Effector CD8-positive, alpha-beta T cell (primary cell): ENCODE data around the gene PEX6.

ENCODE experiments used
- DNase-seq: peaks from one replicate; lab custom pipeline; 2025; lab: John Stamatoyannopoulos, UW

PEX6 gene

DNA sequence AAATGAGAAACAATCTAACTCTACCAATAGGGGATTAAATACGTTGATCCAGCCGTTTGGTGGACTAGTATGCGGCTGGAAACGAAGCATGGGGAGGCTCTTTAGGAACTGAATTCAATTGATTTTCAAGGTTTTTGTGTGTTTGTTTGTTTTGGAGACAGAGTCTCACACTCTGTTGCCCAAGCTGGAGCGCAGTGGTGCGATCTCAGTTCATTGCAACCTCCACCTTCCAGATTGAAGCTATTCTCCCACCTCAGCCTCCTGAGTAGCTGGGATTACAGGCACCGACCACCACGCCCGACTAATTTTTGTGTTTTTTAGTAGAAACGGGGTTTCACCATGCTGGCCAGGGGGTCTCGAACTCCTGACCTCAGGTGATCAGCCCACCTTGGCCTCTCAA lies 42.6 kb downstream of the PEX6 start:
- DNase-seq = no peak

DNA sequence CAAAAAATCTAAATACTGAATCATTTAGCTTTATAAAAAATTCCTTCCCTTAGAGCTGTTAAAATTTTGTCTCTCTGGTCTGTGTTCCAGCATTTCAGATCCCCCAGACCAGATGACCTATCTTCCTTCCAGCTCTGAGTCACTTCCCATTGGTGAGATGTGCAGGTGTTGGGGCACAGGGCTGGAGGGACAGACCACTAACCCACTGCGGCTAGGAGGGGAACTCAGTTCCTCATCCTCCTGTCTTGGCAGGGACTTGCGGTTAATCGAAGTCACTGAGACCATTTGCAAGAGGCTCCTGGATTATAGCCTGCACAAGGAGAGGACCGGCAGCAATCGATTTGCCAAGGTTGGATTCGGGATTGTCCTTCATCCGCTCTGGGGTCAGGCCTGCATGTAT lies 43.7 kb downstream of the PEX6 start:
- no peak for DNase-seq

DNA sequence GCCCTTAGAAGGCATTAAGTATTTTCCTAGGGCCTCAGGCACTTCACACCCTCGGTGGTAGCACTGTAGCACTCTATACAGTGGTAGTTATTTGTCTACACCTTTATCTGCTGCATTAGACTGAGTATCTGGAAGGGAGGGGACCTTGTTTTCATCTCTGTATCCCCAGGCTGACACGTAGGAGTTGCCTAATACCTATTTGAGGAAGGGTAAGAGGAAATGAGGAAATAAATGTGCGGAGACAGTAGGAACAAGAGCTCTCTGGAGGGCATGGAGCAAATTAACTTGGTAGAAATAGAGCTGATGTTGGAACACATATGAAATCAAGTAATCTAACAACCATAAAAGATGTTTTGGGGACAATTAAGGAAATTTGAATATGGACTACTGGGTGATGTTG lies 45.8 kb downstream of the PEX6 start:
- DNase-seq = no peak

DNA sequence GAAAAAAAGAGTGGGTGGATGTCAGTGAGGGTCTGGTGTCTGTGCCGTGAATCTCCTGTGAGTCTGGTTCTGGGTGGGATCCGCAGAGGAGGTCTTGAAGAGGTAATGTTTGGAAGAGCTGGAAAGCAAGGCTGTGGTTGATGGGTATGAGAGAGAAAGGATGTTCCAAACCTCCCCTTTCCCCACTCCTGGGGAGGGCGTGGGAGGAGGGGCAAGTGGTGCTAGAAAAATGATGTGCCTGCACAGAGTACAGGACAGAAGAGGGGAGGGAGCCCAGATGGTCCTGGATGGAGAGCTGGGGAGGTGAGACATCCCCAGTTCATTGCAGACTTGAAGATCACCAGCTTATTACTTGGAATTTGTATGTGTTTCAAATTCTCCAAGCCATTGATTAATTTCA lies 46.6 kb downstream of the PEX6 start:
- DNase-seq = no peak

DNA sequence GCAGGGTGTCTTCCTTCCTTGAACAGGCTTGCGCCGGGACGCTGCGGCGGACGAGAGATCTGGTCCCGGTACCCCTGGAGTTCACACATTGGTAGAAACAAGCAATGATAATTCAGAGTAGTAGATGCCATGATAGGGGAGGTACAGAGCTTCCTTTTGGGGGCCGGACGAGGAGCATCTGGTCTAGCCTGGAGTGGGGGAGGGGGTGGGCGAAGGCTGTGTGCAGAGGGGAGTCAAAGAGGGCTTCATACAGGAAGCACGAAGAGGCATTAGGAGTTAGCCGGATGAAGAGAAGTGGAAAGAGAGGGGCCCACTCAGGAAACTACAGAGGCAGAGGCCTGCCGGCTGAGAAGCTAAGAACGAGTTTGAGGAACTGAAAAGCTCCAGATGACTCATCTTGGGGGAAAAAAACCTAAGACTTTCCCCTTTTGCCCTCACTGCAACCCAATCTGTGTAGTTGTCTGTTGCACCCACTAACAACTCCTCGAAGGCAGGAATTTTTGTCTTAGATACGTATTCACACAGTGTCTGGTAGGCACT lies 49.1 kb downstream of the PEX6 start:
- DNase-seq = peak; percentile 58

DNA sequence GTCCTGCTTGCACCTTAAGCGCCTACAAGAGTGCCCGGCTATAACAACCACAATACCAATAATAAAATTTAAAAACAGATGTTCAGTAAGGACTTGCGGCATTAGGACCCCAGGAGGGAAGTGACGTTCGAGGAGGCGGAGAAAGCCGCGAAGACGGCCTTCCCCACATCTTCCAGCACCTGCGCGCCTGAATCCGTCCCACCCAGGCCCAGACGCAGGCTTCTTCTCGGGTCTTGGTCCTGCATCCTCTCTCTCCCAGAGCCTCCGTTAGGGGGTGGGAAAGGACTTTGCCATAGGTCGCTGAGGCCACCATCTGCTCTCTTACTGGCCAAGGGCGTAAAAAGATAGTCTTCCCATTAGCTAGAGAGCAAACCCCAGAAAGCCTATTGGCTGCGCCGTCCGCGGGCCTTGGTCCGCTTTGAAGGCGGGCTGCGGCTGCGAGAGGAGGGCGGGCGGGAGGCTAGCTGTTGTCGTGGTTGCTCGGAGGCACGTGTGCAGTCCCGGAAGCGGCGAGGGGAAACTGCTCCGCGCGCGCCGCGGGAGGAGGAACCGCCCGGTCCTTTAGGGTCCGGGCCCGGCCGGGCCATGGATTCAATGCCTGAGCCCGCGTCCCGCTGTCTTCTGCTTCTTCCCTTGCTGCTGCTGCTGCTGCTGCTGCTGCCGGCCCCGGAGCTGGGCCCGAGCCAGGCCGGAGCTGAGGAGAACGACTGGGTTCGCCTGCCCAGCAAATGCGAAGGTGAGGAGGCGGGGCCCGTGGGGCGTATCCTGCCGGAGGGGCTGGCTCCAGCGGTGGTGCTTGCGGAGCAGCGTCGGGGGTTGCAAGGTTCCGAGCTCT lies 49.8 kb downstream of the PEX6 start, which contains the start of gene CNPY3:
Gene CNPY3 (plus strand): TSS at position 495 of the 835 bp plus-strand sequence. CDS start 91 bp downstream, at position 586.
- DNase-seq = peak; percentile 88

DNA sequence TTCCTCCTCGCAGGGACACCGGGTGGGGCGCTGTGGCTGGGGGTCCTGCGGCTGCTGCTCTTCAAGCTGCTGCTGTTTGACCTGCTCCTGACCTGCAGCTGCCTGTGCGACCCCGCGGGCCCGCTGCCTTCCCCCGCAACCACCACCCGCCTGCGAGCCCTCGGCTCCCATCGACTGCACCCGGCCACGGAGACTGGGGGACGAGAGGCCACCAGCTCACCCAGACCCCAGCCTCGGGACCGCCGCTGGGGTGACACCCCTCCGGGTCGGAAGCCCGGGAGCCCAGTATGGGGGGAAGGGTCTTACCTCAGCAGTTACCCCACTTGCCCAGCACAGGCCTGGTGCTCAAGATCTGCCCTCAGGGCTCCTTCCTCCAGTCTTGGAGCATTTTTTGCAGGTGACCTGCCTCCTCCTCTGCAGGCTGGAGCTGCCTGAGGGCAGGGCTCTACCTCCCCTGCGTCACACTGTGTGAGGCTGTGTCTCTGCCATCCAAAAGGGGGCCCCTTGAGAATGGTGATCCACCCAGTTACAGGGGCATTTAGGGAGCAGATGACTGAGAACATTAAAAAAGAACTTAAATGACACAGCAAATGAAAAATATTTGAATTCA lies 53.6 kb downstream of the PEX6 start:
- DNase-seq = no peak

DNA sequence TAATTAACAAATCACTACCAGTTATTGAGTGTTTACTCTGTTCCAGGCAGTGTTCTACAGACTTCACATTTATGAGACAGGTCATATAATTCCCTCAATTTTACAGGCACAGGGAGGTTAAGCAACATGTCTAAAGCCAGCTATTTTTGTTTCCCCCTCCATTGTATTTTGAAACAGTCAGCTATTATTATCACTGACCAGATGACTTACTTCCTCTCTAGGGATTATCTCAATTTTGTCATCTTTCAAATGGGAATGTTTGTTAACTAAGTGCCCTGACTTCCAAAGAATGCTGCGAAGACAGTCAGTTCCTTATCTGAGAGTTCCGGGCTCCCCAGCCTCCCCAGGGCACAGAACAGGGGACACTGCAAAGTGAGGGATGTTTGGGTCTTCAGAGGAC lies 55.3 kb downstream of the PEX6 start:
- DNase-seq = no peak

DNA sequence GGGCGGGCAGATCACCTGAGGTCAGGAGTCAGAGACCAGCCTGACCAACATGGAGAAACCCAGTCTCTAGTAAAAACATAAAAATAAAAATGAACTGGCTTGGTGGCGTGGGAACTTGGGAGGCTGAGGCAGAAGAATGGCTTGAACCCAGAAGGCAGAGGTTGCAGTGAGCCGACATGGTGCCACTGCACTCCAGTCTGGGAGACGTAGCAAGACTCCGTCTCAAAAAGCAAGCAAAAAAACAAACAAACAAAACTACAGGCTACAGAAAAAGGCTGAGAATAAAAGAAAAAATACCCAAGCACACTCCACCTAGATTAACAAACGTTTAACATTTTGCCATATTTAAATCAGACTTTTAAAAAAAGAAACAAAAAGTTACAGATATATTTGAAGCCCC lies 57.2 kb downstream of the PEX6 start:
- no peak for DNase-seq

DNA sequence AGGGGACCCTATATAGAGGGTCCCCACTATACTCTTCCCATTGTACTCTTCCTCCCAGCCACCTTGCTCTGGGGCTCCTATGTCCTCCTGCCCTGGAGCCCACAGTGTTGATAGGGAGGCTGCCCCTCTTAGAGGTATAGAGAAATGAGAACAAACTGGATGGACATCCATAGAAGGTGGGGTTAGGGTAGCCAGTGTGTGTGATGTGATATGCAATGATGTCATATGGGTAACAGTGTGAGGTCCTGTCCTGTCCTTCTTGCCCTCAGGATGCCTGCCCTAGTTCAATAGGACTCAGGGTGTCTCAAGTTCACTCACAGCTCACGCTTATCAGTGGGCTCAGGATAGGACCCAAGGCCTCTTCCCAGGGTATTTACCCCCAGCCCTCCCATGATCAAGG lies 62.7 kb downstream of the PEX6 start:
- no peak for DNase-seq

DNA sequence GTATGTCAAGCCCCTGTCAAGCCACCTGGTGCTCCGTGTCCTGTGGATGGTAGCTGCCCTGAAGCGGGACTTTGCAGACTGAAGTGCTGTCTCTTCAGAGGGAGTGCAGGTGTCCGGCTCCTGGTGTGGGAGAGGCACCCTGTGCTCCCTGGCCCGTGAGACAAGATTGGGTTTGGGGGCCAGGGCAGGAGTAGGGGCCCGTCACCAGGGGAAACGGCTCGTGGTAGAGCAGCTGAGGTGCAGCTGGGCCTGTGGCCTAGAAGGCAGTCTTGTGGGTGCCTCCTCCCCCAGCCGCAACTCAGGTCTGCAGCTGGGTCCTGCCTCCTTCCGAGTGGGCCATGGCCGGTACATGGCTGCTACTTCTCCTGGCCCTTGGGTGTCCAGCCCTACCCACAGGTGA lies 63.2 kb downstream of the PEX6 start, which contains the start of gene PTCRA:
Gene PTCRA (plus strand): TSS at position 322 of the 400 bp plus-strand sequence. CDS start 17 bp downstream, at position 339.
- DNase-seq = no peak

DNA sequence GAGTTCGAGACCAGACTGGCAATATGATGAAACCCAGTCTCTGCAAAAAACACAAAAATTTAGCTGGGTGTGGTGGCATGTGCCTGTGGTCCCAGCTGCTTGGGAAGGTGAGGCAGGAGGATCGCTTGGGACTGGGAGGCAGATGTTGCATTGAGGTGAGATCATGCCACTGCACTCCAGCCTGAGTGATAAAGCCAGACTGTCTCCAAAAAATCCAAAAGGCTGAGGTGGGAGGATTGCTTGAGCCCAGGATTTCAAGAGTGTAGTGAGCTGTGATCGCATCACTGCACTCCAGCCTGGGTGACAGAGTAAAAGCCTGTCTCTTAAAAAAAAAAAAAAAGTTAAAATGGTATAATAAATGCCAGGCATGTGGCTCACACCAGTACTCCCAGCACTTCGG lies 64.4 kb downstream of the PEX6 start:
- no peak for DNase-seq
